Spinal cord (tissue), 4 donors: ENCODE results near the gene AIF1. TPM values are rescaled to one million over a fixed set of nuclear protein-coding genes. Genes with fewer than 3 reads are reported as not detected.

Experiments used
- polyA plus RNA-seq, 2 donors: library from polyadenylated mRNA; unstranded; fragments of 120-200 nt; gene quantifications; one replicate each; pipeline ENCODE4 v1.2.1, GENCODE V29; 2013; ENCODE audit not compliant: insufficient read length in 2 of 2
- small RNA-seq: library from RNA; depleted of rRNA; stranded (forward); fragments of <200 nt; gene quantifications from one replicate; pipeline ENCODE3, GENCODE V24; 2014; ENCODE audit warnings: low replicate concordance
- total RNA-seq, 2 donors: library from RNA; depleted of rRNA in 1 of 2; stranded (reverse); fragments of 120-200 nt in 1 of 2; fragments of >200 nt in 1 of 2; gene quantifications; one replicate each; pipeline versions ENCODE4 v1.2.3 to v1.2.4, GENCODE V29; 2013 to 2014

The AIF1 gene
- total and polyA plus RNA-seq, 4 donors: 27.8 to 55.0 (median 39.0) TPM

Small RNA genes within 50 kb of the gene (small RNA-seq; reads per million reads assigned to genes)
- gene MIR6832 (not detected), gene RF00019 (not detected), gene SNORA38 (7.8 reads per million, percentile 95 among the genes with 10 or more reads in this experiment), gene UQCRHP1 (not detected)

Other genes starting within 250 kb of the AIF1 start
Only the 30 nearest of the 35 such genes appear.
- 1 to 10 TPM; 1.9 to 2.8 TPM for gene MICB, start 117.1 kb upstream of the AIF1 start, total RNA-seq
- 1 to 10 TPM; 1.4 to 1.5 TPM for gene MICB, start 117.1 kb upstream of the AIF1 start, polyA plus RNA-seq
- gene MCCD1, start 86.3 kb upstream of the AIF1 start, total RNA-seq: not detected
- under 1 TPM in 1 of 2 donors, not detected in 1; 0.33 TPM for gene MCCD1, start 86.3 kb upstream of the AIF1 start, polyA plus RNA-seq
- gene DDX39B, start 73.2 kb upstream of the AIF1 start, total RNA-seq: 100 to 1,000 TPM; 242 to 404 TPM
- 100 to 1,000 TPM; 428 to 496 TPM for gene DDX39B, start 73.2 kb upstream of the AIF1 start, polyA plus RNA-seq
- 10 to 100 TPM; 32.2 to 63.3 TPM for gene ATP6V1G2, start 68.6 kb upstream of the AIF1 start, total RNA-seq
- 100 to 1,000 TPM; 231 to 258 TPM for gene ATP6V1G2, start 68.6 kb upstream of the AIF1 start, polyA plus RNA-seq
- gene NFKBIL1, start 67.6 kb upstream of the AIF1 start, total RNA-seq: 10 to 100 TPM in 1 of 2 donors, 1 to 10 TPM in 1; 9.8 to 24.4 TPM
- 10 to 100 TPM; 26.8 to 29.4 TPM for gene NFKBIL1, start 67.6 kb upstream of the AIF1 start, polyA plus RNA-seq
- under 1 TPM in 1 of 2 donors, not detected in 1; 0.11 TPM for gene LTA, start 42.9 kb upstream of the AIF1 start, total RNA-seq
- under 1 TPM; 0.22 to 0.27 TPM for gene LTA, start 42.9 kb upstream of the AIF1 start, polyA plus RNA-seq
- gene TNF, start 39.7 kb upstream of the AIF1 start, total RNA-seq: under 1 TPM in 1 of 2 donors, not detected in 1; 0.39 TPM
- gene TNF, start 39.7 kb upstream of the AIF1 start, polyA plus RNA-seq: under 1 TPM in 1 of 2 donors, not detected in 1; 0.40 TPM
- gene LTB, start 32.8 kb upstream of the AIF1 start, total RNA-seq: 1 to 10 TPM in 1 of 2 donors, under 1 TPM in 1; 0.55 to 1.9 TPM
- gene LTB, start 32.8 kb upstream of the AIF1 start, polyA plus RNA-seq: under 1 TPM; 0.35 to 0.50 TPM
- gene LST1, start 29.0 kb upstream of the AIF1 start, total RNA-seq: 10 to 100 TPM; 10.8 to 15.2 TPM
- gene LST1, start 29.0 kb upstream of the AIF1 start, polyA plus RNA-seq: 10 to 100 TPM in 1 of 2 donors, 1 to 10 TPM in 1; 9.0 to 12.6 TPM
- gene NCR3, start 22.2 kb upstream of the AIF1 start, total RNA-seq: not detected
- gene NCR3, start 22.2 kb upstream of the AIF1 start, polyA plus RNA-seq: not detected
- gene PRRC2A, start 5.5 kb downstream of the AIF1 start, total RNA-seq: 10 to 100 TPM; 48.7 to 79.6 TPM
- gene PRRC2A, start 5.5 kb downstream of the AIF1 start, polyA plus RNA-seq: 100 to 1,000 TPM; 241 to 250 TPM
- gene BAG6, start 37.4 kb downstream of the AIF1 start, total RNA-seq: 100 to 1,000 TPM in 1 of 2 donors, 10 to 100 TPM in 1; 88.9 to 184 TPM
- 100 to 1,000 TPM; 249 to 255 TPM for gene BAG6, start 37.4 kb downstream of the AIF1 start, polyA plus RNA-seq
- gene APOM, start 40.7 kb downstream of the AIF1 start, total RNA-seq: 1 to 10 TPM in 1 of 2 donors, under 1 TPM in 1; 0.40 to 5.7 TPM
- 1 to 10 TPM; 6.7 to 9.5 TPM for gene APOM, start 40.7 kb downstream of the AIF1 start, polyA plus RNA-seq
- 10 to 100 TPM; 12.4 to 23.1 TPM for gene C6orf47, start 45.5 kb downstream of the AIF1 start, total RNA-seq
- 10 to 100 TPM; 16.8 to 17.8 TPM for gene C6orf47, start 45.5 kb downstream of the AIF1 start, polyA plus RNA-seq
- 10 to 100 TPM in 1 of 2 donors, 1 to 10 TPM in 1; 9.1 to 15.3 TPM for gene GPANK1, start 49.8 kb downstream of the AIF1 start, total RNA-seq
- gene GPANK1, start 49.8 kb downstream of the AIF1 start, polyA plus RNA-seq: 10 to 100 TPM; 16.9 to 19.9 TPM
- gene CSNK2B, start 50.8 kb downstream of the AIF1 start, total RNA-seq: 100 to 1,000 TPM in 1 of 2 donors, 10 to 100 TPM in 1; 54.3 to 183 TPM
- gene CSNK2B, start 50.8 kb downstream of the AIF1 start, polyA plus RNA-seq: 100 to 1,000 TPM; 213 to 215 TPM
- 1 to 10 TPM; 2.1 to 8.6 TPM for gene LY6G5B, start 54.7 kb downstream of the AIF1 start, total RNA-seq
- gene LY6G5B, start 54.7 kb downstream of the AIF1 start, polyA plus RNA-seq: 10 to 100 TPM; 17.6 to 35.6 TPM
- 1 to 10 TPM in 1 of 2 donors, under 1 TPM in 1; 0.40 to 3.3 TPM for gene LY6G5C, start 65.8 kb downstream of the AIF1 start, total RNA-seq
- gene LY6G5C, start 65.8 kb downstream of the AIF1 start, polyA plus RNA-seq: 10 to 100 TPM in 1 of 2 donors, 1 to 10 TPM in 1; 8.5 to 13.1 TPM
- 10 to 100 TPM; 51.8 to 83.6 TPM for gene ABHD16A, start 88.1 kb downstream of the AIF1 start, total RNA-seq
- gene ABHD16A, start 88.1 kb downstream of the AIF1 start, polyA plus RNA-seq: 10 to 100 TPM; 72.0 to 85.8 TPM
- gene LY6G6F, start 91.6 kb downstream of the AIF1 start, total RNA-seq: under 1 TPM in 1 of 2 donors, not detected in 1; 0.30 TPM
- under 1 TPM in 1 of 2 donors, not detected in 1; 0.27 TPM for gene LY6G6F, start 91.6 kb downstream of the AIF1 start, polyA plus RNA-seq
- gene LY6G6D, start 100.1 kb downstream of the AIF1 start, total RNA-seq: 1 to 10 TPM; 1.1 to 6.6 TPM
- gene LY6G6D, start 100.1 kb downstream of the AIF1 start, polyA plus RNA-seq: 1 to 10 TPM in 1 of 2 donors, under 1 TPM in 1; 0.51 to 2.3 TPM
- gene LY6G6C, start 106.5 kb downstream of the AIF1 start, total RNA-seq: under 1 TPM in 1 of 2 donors, not detected in 1; 0.17 TPM
- 1 to 10 TPM in 1 of 2 donors, under 1 TPM in 1; 0.71 to 1.2 TPM for gene LY6G6C, start 106.5 kb downstream of the AIF1 start, polyA plus RNA-seq
- gene MPIG6B, start 108.1 kb downstream of the AIF1 start, total RNA-seq: under 1 TPM in 1 of 2 donors, not detected in 1; 0.17 TPM
- 1 to 10 TPM in 1 of 2 donors, under 1 TPM in 1; 0.81 to 1.3 TPM for gene MPIG6B, start 108.1 kb downstream of the AIF1 start, polyA plus RNA-seq
- 100 to 1,000 TPM in 1 of 2 donors, 10 to 100 TPM in 1; 62.9 to 207 TPM for gene DDAH2, start 114.1 kb downstream of the AIF1 start, total RNA-seq
- gene DDAH2, start 114.1 kb downstream of the AIF1 start, polyA plus RNA-seq: 100 to 1,000 TPM; 159 to 178 TPM
- gene CLIC1, start 121.3 kb downstream of the AIF1 start, total RNA-seq: 100 to 1,000 TPM in 1 of 2 donors, 10 to 100 TPM in 1; 96.3 to 322 TPM
- 10 to 100 TPM; 73.5 to 87.1 TPM for gene CLIC1, start 121.3 kb downstream of the AIF1 start, polyA plus RNA-seq
- 10 to 100 TPM in 1 of 2 donors, 1 to 10 TPM in 1; 6.2 to 20.2 TPM for gene MSH5, start 124.8 kb downstream of the AIF1 start, total RNA-seq
- 10 to 100 TPM; 18.9 to 38.8 TPM for gene MSH5, start 124.8 kb downstream of the AIF1 start, polyA plus RNA-seq
- gene SAPCD1, start 147.4 kb downstream of the AIF1 start, total RNA-seq: 1 to 10 TPM; 3.4 to 9.5 TPM
- 10 to 100 TPM; 10.5 to 11.1 TPM for gene SAPCD1, start 147.4 kb downstream of the AIF1 start, polyA plus RNA-seq
- gene VWA7, start 162.1 kb downstream of the AIF1 start, total RNA-seq: 1 to 10 TPM; 1.8 to 2.9 TPM
- gene VWA7, start 162.1 kb downstream of the AIF1 start, polyA plus RNA-seq: 1 to 10 TPM; 4.0 to 4.3 TPM
- gene VARS1, start 180.5 kb downstream of the AIF1 start, total RNA-seq: 10 to 100 TPM; 25.3 to 35.5 TPM
- gene VARS1, start 180.5 kb downstream of the AIF1 start, polyA plus RNA-seq: 10 to 100 TPM; 66.1 to 70.6 TPM
- 10 to 100 TPM; 18.0 to 45.7 TPM for gene LSM2, start 191.7 kb downstream of the AIF1 start, total RNA-seq
- gene LSM2, start 191.7 kb downstream of the AIF1 start, polyA plus RNA-seq: 10 to 100 TPM; 54.4 to 63.3 TPM